Activated CD8-positive, alpha-beta memory T cell treated with anti-CD3 and anti-CD28 coated beads for 4 hours (primary cell): ENCODE measurements around the gene ROBO1.

Source experiments
- DNase-seq, 2 donors: peaks; one replicate each; pipeline ENCODE4 v3.0.0-alpha.2; 2020; ENCODE audit warnings: low read depth in 2 of 2

Gene ROBO1

GRCh38 chr3:78985981-78986380 is 781.8 kb downstream of the ROBO1 start:
- no peak for DNase-seq

GRCh38 chr3:78979028-78979427 is 788.8 kb downstream of the ROBO1 start:
- DNase-seq, result no peak

GRCh38 chr3:78978037-78978436 is 789.8 kb downstream of the ROBO1 start:
- DNase-seq, result no peak

GRCh38 chr3:78977073-78977472 is 790.7 kb downstream of the ROBO1 start:
- DNase-seq, result no peak

- no peak for DNase-seq
Measured at GRCh38 chr3:78976200-78976599, 791.6 kb downstream of the ROBO1 start.

- no peak for DNase-seq
Measured at GRCh38 chr3:78974181-78974790, 793.5 kb downstream of the ROBO1 start.

DNA sequence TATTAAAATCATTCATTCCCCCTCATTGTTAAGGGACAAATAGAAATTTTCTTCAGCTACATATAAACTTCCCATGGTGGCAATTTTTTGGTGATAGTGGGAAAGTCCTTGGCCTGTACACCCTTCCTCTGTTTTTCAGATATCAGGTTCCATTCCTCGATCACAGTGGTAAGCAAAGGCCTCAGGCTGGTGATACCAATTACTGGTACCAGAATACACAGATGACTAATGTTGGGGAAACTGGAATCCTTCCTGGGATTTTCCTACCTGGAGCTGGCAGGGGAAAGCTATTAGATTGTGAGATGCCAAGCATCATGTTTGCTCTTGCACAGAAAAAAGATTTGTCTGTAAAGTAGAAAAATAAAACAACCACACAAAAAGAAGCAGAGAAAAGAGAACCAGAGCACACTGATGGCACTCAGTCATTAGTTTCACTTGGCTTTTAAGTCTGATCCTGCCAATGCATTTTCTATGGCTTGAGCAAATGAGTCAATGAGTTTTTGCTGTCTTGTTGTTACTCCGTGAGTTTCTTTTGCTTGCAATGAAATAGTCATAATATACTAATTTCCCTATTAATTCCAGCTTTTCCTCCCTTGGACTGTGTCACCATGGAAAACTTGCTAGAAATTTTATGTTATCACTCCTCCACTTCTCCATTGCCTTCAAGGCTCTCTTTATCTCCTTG is 795.0 kb downstream of the ROBO1 start:
- no peak for DNase-seq

DNA sequence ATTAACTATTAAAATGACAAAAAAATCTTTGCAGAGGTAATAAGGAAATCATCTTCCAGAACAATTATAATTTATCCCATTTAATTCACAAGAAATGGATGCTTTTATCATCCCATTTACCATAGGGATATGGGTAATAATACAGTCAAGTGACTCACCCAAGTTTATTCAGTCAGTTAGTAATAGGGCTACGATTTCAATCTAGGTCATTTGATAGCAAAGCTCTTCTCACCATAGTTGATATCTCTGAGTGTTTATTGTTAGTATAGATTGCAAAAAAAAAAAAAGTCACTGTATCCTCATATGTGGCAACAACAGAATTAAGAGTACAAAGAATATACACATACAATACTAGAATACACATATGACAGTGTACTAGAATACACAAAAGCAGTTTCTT is 797.1 kb downstream of the ROBO1 start:
- DNase-seq, result no peak

GRCh38 chr3:78969483-78969882 is 798.3 kb downstream of the ROBO1 start:
- no peak for DNase-seq

- no peak for DNase-seq
Measured at GRCh38 chr3:78967061-78967460, 800.7 kb downstream of the ROBO1 start.

GRCh38 chr3:78963771-78964170 is 804.0 kb downstream of the ROBO1 start:
- DNase-seq, result no peak

DNA sequence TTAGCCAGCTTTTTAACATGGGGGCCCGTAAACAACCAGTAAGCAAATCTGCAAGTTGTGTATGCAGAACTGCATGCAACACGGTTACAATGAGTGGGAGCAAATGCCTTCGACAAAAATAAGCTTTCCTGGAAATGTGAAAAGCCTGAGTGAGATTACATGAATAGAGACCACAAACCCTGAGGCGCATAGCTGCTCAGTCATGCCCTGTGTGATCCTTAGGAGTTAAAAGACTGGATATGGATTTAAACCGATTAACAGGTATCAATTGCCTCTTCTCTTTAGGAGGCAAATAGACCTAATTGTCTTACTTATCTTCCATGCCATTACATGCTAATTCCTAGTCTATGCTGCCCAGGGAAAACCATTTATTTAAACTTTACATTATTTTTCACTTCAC is 810.3 kb downstream of the ROBO1 start:
- DNase-seq, result no peak

- no peak for DNase-seq
Measured at GRCh38 chr3:78951342-78951945, 816.4 kb downstream of the ROBO1 start.

DNA sequence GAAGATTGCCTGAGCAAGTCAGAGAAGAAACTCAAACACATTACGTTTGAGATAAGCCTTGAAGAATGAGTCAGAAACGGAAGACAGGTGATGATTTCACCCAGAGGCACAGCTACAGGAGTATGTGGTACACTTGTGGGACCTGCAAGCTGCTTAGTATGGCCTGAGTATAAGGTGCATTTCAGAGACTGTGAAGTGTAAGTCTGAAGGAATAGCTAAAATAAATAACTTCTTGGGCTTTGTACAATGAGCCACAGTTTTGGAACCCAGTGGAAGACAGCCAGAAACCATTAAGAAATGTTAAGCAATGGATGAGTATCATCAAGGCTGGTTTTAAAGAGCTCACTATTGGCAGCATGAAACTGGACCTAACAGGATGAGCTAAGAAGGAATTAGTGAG is 826.2 kb downstream of the ROBO1 start:
- no peak for DNase-seq

DNA sequence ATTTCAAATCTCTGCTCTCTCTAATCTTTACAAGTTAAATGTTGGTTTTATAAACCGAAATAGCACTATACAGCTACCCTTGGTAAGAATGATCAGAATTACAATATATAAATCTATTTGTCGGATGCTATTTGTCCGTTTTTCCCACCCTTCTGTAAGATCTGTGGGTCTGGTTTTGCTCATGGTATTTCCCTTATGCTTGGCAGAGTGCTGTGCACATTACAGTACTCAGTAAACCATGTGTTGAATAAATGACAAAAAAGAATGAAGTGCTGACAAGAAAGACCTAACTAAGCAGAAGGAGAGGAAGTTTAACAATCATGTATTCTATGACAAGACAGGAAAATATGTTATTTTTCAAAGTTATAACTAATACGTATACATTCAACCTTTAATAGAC is 827.2 kb downstream of the ROBO1 start:
- DNase-seq, result no peak

DNA sequence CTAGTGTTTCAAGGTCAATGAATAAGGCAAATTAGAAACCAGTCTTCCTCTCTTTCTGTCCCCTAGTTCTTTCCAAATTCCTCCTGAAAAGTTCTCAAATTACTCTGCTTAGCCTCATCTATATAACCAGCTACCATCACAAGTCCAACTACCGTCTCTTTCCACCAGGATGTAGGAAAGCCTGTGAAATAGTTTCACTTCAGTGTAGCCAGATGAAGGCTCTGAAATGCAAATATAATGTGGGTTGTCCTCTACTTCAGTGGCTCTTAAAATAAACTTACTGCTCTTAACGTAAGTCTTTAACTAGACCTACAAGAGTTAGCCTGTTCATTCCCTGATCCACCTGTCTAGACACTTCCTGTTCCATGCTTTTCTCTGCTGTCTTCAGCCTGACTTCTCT is 827.7 kb downstream of the ROBO1 start:
- DNase-seq, result no peak

GRCh38 chr3:78937475-78937874 is 830.3 kb downstream of the ROBO1 start:
- no peak for DNase-seq

DNA sequence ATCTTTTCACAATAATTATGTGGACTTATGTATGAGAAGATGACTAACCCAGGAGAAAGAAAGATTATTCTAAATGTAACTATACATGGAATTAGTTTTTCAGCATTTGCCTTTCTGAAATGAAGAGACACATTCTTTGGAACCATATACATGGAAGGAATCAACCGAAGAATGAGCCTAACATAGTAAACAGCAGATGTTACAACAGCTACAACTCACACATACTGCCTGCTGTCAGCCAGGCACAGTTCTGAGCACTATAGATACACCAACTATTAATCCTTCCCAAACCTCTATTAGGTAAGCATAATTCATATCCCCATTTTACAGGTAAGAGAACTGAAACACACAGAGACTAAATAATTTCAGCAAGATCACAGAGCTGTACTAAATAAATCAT is 840.0 kb downstream of the ROBO1 start:
- no peak for DNase-seq

DNA sequence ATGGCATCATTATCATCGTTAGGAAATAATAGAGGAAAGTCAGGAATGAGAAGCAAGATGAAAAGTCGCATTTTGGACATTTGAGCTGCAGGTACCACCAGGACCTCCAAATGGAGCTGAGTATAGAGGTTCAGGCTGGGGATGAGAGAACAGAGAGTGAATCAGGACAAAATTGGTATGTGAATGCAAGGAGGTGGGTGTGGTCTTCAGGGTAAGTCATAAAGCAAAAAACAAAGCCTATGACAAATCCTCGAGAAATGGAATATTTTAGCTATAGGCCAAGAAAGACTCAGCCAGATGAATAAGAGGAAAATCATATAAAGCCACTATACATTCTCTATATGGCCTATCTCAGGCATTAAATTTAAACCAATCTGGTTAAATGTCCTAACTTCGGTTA is 841.3 kb downstream of the ROBO1 start:
- no peak for DNase-seq

DNA sequence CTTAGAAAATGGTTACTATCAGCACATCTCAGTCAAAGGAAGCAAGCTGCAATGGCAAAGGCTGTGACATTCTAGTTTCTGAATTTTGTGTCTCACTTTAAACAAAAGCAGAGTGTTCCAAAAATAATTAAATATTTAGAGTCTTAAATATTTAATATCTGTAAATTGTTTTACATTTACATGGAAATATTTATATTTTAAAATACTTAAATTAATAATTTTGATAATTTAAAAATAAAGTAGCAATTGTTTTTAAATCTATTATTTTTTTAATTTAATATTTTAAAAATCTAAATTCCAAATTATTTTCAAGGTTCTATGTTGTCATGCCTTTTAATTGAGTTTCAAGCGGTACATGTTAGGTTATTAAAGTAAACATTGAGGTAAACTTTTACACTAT is 843.1 kb downstream of the ROBO1 start:
- DNase-seq, result no peak

DNA sequence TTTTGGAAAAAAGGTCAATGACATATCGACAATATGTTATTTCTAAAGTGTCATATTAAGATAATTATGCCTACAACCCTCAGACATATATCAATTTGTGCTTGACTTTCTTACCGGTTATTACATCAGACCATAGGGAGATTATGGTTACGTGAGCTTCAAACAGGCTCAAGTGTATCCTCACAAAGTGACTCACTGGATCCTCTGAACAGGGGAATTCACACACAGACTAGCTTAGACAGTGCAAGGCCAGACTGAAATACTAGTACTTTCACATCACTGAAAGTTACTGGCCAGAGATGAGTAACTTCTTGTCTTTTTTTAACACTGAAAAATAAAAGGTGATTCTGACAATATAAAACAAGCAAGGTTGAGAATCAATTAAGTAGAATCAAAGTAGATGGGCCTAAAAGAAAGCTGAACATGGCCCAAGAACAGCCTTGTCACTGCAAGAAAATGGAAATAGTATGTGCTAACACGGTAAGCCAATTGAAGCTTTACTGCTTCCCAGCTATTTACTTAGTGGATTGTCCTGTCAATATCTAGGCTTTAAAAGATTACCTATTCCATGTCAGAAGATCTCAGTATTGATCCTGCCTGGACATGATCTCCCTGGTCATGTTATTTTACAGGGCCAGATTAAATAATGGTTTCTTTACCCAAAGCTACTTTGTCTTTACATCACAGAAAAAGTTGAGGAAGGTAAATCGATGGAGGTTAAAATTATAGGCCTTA is 848.6 kb downstream of the ROBO1 start:
- no peak for DNase-seq

DNA sequence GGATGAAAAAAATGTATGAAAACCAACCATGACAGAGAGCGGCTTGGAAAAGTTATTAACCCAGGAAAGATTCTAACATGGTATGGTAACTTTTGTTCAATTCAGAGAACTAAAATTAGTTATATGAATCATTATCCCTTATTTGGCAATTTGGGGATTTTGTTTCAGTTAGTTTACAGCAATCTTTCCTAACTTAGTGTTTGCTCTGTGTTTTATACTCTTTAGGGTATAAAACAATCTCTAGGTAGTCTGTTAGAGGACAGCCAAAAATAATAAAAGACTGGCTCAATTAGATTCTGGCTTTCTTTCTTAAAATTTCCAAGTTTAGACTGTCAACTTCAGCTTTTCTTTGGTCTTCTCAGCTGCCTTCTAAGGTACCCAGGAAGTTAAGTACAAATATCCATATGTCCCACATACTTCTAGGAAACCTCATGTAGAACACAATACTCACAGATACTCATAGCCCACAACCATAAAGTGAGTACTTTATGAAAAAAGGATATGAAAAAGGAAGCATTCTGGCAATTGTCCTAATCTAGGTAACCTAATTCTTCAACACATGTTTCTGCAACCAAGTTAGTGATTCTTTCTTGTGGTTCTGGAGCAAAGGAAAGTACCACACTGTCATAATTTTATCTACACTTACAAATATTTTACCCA is 849.3 kb downstream of the ROBO1 start:
- DNase-seq, result no peak
